GM18868 (cell line): ENCODE data around the gene NPW.

Experiments used
- ATAC-seq: cut with Tn5 transposase; IDR thresholded peaks from one replicate; pipeline ENCODE4 v1.9.1; 2021; ENCODE audit warnings: mild to moderate bottlenecking, moderate library complexity; ENCODE audit not compliant: unreplicated experiment

NPW gene

GRCh38 chr16:2034696-2035430 is 15.3 kb downstream of the NPW start:
- ATAC-seq = no peak

- no peak for ATAC-seq
These were observed 16.0 kb downstream of the NPW start for GRCh38 chr16:2035431-2036199.

- ATAC-seq = no peak
These were observed 16.8 kb downstream of the NPW start for GRCh38 chr16:2036200-2036966.

- ATAC-seq = no peak
These were observed 17.5 kb downstream of the NPW start for GRCh38 chr16:2037115-2037514.

- ATAC-seq = no peak
These were observed 18.2 kb downstream of the NPW start for GRCh38 chr16:2037647-2038381.

- no peak for ATAC-seq
These were observed 19.0 kb downstream of the NPW start for GRCh38 chr16:2038382-2039231.

GRCh38 chr16:2039274-2040031 is 19.9 kb downstream of the NPW start:
- ATAC-seq = no peak

GRCh38 chr16:2040041-2040786 is 20.6 kb downstream of the NPW start:
- no peak for ATAC-seq

GRCh38 chr16:2040787-2041522 is 21.4 kb downstream of the NPW start:
- no peak for ATAC-seq

- no peak for ATAC-seq
These were observed 22.8 kb downstream of the NPW start for GRCh38 chr16:2042171-2042985.

- ATAC-seq = no peak
These were observed 23.5 kb downstream of the NPW start for GRCh38 chr16:2042986-2043666.

- no peak for ATAC-seq
These were observed 24.3 kb downstream of the NPW start for GRCh38 chr16:2043667-2044451.

- ATAC-seq = no peak
These were observed 25.0 kb downstream of the NPW start for GRCh38 chr16:2044541-2044940.

GRCh38 chr16:2045965-2046892 is 26.6 kb downstream of the NPW start:
- no peak for ATAC-seq

GRCh38 chr16:2046893-2047329 is 27.3 kb downstream of the NPW start:
- ATAC-seq = no peak
